Keratinocyte (primary cell): Measurements from ENCODE around the gene RRAS2.

ENCODE experiments used
- EZH2 ChIP-seq: IDR thresholded peaks from one replicate; pipeline ENCODE4 v1.6.1; 2012; ENCODE audit warnings: inconsistent platforms, mild to moderate bottlenecking, low read length, moderate library complexity
- TF ChIP-seq, protein P1 (sequence below), 3 experiments: IDR thresholded peaks in 1 of 3; conservative IDR thresholded peaks in 1 of 3; optimal IDR thresholded peaks in 1 of 3; 2 replicates in 2 of 3; 3 replicates in 1 of 3; pipeline versions ENCODE3 to v1.5.1; 2011; ENCODE audit warnings: low read length in 3 of 3, mild to moderate bottlenecking in 3 of 3, moderate library complexity in 2 of 3, control low read depth in 1 of 3, inconsistent platforms in 1 of 3; ENCODE audit not compliant: insufficient read depth in 2 of 3; ENCODE audit errors: extremely low read depth in 1 of 3

DNA sequence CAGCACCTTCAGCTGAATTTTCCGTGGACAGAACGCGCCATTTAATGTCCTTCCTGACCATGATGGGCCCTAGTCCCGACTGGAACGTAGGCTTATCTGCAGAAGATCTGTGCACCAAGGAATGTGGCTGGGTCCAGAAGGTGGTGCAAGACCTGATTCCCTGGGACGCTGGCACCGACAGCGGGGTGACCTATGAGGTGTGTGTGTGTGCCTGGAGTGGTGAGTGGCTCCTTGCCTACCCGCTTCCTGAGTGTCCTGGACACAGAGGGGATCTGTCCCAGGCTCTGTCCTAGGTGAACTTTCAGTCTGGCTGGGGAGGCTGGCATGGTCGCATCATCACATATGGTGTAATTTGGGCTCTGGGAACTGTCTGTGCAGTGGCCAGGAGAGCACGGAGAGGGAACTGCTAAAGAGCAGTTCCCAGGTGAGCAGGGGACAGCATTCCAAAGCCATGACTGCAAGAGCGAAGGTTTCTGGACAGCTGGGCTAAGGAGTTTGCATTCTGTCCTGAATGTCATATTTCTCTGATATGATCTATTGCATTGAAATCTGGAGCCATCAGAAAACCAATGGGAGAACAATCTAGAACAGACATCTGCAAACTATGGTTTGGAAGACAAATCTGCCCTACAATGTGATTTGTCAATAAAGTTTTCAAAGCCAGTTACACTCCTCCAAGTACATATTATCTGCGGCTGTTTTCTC lies 104.3 kb downstream of the RRAS2 start:
- no peak for TF ChIP-seq EZH2
- TF ChIP-seq, protein P1, sequence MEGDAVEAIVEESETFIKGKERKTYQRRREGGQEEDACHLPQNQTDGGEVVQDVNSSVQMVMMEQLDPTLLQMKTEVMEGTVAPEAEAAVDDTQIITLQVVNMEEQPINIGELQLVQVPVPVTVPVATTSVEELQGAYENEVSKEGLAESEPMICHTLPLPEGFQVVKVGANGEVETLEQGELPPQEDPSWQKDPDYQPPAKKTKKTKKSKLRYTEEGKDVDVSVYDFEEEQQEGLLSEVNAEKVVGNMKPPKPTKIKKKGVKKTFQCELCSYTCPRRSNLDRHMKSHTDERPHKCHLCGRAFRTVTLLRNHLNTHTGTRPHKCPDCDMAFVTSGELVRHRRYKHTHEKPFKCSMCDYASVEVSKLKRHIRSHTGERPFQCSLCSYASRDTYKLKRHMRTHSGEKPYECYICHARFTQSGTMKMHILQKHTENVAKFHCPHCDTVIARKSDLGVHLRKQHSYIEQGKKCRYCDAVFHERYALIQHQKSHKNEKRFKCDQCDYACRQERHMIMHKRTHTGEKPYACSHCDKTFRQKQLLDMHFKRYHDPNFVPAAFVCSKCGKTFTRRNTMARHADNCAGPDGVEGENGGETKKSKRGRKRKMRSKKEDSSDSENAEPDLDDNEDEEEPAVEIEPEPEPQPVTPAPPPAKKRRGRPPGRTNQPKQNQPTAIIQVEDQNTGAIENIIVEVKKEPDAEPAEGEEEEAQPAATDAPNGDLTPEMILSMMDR (optimal IDR thresholded peaks at IDR 0.05 in 1 of 3, IDR thresholded peaks at IDR 0.05 in 1 of 3, conservative IDR thresholded peaks at IDR 0.05 in 1 of 3; ENCODE audit: extremely low read depth in 1 of 3, insufficient read depth in 2 of 3, low read length in 3 of 3) = no peak
